GM10847 (cell line): ENCODE measurements around the gene CAPZB.

Experiments
- POLR2A ChIP-seq: IDR thresholded peaks from 2 replicates; pipeline ENCODE4 v1.6.1; 2011; ENCODE audit not compliant: insufficient read length; ENCODE audit errors: extremely low read depth

The CAPZB gene

DNA sequence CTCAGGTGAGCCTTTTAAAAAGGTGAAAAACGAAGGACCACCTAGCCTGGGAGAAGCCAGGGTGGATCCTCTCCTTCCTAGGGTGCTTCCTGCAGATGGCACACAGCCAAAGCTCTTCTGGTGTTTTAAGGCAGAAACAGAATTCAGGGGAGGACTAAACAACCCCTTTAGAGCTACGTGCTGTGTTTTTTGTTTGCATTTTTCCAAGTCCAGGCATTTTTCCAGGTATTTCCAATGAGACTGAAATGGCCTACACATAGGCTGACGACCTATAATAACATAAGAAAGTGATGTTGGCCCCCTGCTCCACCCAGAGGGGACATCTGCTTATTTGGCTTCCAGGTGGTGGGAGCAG lies 83.8 kb downstream of the CAPZB start:
- TF ChIP-seq POLR2A, result no peak

DNA sequence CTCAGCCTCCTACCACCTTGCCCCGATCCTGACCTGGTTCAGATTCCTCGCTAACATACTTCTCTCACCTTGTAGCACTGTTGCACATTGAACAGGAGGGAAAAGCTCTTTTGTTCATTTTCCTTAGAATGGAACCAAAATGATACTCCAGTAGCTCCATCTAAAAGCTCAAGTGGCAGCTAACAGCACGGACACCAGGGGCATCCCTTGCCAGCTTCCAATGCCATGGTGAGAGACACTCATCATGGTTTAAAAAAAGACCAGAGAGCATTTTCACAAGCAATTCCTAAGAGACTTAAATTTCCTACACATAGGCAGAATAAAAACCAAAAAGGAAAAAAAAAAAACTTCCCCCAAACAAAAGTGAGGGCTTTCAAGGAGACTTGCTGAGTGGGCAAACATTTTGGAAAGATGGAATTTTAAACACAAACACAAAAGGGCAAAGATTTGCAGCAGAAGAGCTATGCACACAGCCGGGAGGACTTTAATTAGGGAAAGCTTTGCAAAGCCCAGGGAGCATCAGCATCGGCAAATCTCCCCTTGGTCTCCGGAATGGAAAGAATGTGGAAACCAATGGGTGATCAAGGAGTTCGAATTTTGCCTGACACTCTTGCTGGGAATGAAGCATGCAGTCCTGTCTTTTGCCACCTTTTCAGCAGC lies 84.3 kb downstream of the CAPZB start:
- no peak for TF ChIP-seq POLR2A

DNA sequence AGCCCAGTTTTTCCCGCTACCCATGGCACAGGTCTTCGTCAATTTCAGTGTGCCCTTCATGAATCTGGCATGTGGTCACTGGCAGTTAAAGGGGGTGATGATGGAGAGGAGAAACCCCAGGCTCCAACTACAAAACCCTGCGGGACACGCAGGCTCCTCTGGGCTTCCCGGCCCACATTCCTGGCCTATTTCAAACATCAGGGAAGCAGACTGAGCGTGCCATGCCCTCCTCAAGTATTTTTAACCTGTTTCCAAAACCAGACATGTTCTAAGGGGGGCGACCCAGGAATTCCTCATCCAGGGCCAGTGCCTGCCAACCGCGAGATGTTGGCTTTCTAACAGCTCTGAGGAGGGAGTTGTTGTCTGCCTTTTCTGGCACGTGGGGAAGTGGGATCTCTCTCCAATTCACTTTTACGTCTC lies 85.1 kb downstream of the CAPZB start:
- TF ChIP-seq POLR2A, result no peak

DNA sequence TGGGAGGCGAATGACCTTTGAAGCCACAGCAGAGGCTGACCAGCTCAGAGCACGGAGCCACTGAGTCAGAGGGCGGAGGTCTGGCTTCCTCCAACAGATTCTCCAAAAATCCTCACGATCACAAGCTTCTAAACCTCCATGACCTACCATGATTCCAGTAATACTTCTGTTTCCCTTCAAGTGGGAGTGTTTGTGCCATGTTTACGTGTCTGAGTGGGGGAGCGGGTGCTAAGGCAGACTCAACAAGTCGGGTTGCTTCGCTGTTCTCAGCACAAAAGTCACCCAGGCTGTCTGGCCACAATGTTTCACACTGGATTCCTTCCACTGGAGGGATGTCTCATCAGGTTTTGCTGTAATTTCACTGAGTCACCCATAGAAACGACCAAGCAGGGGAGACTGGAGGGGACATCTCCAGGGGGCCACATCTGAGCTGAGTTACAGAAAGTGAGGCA lies 87.0 kb downstream of the CAPZB start:
- TF ChIP-seq POLR2A, result no peak

DNA sequence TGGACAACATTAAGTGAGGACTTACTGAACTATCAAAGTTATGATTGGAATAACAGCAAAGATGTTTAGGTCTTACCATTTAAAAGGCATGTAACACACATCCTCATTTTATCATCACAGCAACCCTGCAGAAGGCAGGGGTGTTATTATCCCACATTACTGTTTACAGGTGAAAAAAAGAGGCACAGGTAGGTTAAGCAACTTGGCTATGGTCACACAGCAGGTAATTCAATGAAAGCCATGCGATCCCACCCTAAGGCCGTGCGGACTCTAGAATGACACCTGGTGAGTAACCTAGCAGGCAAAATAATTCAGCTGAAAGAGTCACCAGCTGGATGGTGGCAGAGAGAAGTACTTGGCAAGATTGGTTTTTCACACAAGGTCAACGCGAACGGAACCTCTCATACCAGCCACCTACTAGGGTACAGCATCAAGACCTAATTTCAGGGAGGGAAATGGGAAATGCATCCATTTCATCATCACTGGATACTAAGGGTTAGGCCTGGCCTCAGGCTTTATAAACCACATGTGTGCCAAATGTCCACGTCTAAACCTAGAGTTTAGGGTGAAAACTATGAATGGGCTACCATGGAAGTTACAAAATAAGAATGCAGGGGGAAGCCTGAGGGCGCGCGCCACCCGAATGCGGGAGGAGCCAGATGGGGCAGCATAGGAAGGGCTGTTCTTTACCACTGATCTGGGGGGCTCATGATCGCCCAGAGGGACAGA lies 88.0 kb downstream of the CAPZB start:
- no peak for TF ChIP-seq POLR2A

DNA sequence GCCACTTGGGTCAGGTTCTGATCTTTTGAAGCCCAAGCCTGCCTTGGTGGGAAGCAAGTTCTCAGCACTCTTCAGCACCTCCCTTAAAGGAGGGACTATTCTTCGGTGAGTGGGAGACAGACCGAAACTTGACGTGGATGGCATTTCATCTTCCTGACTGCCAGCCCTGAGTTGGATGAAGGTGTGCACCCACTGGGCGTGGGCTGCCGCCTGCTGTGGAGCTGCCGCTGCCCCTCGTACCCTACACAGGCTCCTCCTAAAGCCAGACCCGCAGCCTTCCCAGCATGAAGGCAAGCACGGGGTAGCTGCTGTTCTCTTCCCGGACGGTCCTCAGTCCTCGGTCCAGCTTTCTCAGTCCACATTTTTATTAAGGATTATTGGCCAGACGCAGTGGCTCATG lies 89.1 kb downstream of the CAPZB start:
- no peak for TF ChIP-seq POLR2A

DNA sequence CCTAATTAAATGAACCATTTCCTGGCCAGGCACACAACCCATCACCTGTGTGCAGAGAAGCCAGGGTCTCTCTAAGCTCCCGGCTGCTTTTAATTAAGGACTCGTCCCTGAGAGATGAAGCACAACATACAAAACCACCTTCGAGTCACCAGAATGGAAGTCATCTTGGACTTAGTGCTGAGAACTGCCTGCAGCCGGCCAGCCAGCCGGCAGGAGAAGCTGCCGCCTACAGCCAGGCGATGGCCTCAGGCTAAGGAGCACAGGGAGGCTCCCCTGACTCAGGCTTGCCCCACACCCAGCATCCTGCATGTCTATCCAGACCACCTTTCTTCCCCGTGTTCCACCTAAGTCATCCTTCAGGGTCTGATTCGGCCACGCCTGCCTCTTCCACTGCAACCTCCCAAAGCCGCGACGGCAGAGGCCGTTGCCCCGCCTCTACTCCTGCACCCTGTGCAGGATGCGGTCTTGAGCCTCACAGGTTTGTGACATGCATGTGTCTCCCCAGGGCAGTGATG lies 89.6 kb downstream of the CAPZB start:
- no peak for TF ChIP-seq POLR2A

DNA sequence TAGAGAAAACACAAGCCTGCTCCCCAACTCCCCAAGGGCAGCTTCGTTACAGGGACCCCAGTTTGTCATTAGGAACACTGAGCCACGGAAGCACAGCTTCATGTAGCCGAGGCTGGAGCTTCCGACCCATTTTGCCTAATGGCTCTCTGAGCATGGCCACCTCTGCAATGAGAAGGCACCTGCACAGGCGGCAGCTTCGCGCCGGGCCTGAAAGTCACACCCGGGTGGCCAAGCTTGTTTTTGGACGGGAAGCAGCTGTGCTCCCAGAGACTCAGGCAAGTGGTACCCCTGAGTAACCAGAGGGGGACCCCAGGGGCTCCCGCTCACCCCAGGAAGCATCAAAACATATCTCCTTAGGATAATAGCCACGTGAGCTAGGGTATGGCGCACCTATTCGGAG lies 92.3 kb downstream of the CAPZB start:
- no peak for TF ChIP-seq POLR2A

DNA sequence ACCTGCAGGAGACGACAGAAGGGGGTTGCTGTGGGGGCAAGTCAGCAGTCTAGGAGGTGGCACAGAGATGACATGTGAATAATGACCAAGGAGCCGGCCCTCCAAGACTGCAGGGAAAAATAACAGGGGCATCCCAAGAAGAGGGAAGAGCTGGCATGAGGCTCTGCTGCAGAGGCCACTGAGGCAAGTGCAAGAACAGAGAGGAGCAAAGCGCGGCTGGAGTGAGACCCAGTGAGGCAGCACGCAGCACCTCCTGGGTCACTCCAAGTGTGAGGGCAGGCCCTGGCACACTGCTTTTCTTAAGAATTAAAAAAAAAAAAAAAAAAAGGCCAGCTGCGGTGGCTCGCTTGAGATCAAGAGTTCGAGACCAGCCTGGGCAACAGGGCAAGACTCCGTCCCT lies 93.1 kb downstream of the CAPZB start:
- TF ChIP-seq POLR2A, result no peak

DNA sequence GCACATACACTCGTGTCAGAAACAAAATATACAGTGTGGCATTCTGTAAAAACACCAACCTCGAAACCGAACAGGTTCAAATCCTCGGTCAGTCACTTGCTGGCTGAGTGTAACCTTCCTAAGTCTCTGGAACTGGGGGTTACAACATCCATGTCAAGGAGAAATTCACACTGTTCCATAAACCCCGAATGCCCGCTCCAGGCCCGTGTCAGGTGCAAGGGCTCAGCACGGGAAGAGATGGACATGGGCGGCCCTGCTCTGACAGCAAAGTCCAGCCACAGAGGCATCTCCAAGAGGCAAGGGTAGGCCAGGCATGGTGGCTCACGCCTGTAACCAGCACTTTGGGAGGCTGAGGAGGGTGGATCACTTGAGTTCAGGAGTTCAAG lies 93.8 kb downstream of the CAPZB start:
- no peak for TF ChIP-seq POLR2A

DNA sequence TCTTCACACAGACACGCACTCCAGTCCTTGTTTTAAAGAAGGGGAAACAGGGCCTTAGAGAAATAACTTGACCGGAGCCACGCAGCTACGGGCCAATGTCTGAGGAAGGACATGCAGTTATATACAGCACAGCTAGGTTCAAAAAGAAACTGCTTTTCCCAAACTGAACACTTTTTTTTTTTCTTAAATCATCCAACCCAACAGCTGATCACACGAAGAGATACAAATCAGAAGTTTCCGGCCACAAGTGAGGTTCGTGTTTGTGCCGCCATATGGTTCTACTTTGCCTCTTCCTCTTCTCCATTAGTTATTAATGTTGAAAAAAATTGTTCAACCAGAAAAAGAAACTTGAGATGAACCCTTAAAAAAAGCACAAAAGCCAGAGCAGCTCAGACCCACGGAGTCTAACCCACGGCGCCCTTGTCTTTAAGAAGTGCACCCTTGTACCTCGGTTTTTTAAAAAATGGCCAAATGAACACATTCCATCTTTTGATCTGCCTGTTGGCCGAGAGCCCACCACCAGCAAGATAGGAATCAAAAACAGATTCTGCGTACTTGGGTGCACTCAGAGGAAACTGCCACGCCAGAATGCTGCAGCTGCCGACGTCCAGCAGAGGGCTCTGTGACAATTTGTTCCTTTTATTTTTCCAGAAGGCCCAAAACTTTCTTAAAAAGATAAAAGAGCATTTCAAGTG lies 94.3 kb downstream of the CAPZB start:
- TF ChIP-seq POLR2A, result no peak

DNA sequence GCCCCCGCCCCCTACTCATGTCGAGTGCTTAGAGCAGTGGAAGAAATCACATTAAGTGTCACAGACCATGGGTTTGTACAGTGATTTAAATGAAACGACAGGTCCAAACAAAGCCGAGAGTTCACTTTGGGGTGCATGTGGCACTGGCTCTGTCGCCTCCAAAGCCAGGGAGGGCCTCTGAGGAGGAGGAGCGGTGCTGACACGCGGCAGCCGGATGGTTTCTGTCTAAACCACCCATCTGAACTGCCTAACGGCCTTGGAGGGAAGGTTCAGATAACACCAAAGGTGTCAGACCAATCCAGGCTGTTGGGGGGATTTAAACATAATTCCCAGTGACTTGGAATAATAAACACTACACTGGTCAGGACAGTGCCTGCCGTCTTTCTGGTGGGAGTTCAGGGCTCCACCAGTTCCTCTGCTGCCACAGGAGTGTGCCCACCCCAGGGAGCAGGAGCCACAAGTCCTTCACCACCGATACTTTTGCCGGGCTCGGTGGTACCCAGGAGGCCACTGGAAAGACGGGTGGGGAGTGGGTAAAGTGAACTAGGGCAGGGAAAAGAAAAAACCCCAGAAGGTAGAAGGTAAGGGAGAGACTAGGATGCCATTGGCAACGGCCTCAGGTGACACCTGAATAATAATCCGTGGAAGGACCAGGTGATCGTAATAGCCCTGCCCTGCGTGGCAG lies 95.0 kb downstream of the CAPZB start:
- no peak for TF ChIP-seq POLR2A

DNA sequence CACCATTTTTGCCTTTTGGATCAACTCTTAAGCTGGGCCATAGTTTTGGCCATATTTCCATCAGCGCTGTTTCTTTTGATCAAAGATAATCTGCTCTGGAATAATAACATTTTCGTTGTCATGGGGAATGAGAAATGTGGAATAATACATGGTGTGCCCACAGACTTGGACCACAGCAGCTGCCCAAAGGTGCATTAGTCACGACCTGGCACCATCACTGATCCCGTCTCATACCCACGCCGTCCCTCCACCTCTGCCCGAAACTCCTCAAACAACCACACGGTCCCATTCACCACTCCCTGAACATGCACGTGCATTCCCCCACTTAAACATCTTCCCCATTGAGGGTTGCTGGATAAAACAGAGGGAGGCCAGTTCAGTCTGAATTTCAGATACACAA lies 96.4 kb downstream of the CAPZB start:
- TF ChIP-seq POLR2A, result no peak

DNA sequence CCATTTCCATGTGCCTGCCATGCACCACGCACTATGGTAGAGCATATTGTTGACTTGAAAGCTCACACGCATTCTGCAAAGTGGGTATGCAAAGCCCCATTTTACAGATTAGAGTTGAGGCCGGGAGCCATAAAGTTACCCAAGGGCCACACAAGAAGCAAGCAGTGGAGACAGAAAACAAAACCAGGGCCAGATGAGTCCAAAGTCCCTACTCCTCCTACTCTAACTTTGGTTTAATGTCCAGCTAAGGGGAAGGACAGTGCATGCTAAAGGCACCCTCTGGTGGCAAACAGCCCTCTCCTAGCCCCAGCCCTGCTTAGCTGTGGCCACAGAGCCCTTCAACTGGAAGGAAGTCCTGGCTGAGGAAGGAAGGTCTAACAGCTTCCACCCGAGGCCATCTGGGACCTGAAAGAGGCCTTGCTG lies 98.3 kb downstream of the CAPZB start:
- no peak for TF ChIP-seq POLR2A

DNA sequence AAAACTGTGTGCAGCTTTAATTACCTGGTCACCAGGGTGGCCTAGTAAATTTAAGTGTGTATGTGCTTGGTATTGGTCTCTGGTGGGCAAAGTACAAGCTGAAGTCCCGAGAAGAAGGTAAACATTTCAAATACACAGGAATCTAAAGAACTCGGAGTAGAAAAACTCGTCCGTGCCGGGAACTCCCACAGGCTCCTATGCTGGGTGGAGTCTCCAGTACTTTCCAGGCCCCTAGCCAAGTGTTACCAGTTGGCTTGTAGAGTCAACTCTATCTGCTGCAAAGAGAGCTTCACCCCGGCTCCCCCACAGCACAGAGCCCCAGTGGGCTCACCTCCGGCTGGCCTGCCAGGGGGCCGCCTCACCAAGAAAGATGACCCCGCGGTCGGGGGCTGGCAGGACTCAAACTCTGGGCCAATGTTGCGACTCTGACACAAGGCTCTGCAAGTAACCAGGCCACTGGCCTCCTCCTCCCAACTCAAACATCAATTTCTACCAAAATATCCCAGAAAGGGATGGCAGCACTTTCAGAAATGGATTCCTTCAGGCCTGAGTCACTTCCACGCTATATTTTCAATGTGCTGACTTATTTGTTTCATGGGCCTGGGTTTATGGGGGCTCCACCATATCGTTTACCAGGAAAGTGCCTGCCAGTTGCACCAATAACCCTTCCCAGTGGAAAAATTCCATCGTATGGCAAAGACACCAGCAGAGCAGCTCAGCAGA lies 99.3 kb downstream of the CAPZB start:
- TF ChIP-seq POLR2A, result no peak
